ENCODE measurements around the gene ARID5A.

ARID5A gene

DNA sequence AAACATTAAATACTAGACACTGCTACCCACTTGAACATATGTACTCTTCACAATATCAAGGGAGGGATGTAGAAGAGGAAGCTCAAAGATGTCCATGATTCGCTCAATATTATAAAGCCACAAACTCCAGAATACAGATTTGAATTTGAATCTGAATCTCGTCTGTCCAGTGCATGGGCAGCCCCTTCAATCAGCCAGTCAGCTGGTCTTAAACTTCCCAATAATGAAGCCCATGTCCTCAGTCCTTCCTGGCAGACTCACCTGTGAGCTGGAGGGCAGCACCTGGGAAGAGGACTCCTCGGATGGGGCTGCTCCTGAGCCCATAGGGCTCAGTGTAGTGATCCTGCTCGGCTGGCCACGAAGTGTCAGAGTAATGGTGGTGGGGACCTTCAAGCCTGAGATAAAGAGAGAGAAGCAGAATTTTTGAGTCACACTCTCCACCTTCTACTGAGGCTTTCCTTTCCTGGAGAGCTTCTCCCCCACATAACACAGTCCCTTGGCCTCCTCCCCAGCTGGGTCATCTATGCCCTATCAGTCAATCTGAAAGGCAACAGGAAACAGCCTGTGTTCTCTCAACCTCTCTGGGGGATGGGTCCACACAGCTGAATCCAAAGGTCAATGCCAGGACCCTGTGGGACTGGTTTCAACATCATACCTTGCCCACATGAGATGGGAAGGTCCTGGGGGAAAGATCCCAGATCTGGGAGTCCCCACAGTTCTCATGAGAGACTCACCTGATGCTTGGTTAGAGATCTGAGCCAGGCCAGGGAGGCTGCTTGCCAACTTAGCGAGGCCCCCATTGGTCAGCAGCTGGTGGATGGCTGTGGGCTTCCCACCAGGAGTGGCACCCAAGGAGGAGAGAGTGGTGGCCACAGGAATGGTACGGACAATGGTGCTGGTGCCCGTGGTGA is 65.1 kb downstream of the ARID5A start:
- no peak for DNase-seq (ENCODE audit: low spot score)

All from pons (tissue), 1 donor.